Body of pancreas (tissue), 4 donors: ENCODE results near the gene FZD2.

Experiments
- POLR2A ChIP-seq, 3 donors: fragments of 450-650 bp; IDR thresholded peaks; one replicate each; pipeline ENCODE4 v1.6.1; 2016; ENCODE audit warnings: antibody characterized with exemption in 3 of 3, mild to moderate bottlenecking in 2 of 3
- TF ChIP-seq, protein P1 (sequence below), 7 experiments: fragments of 450-650 bp in 4 of 7; fragments of 200-600 bp in 3 of 7; sonication (generic) in 3 of 7; IDR thresholded peaks; one replicate each; pipeline ENCODE4 v1.5.1; 2016 to 2019; ENCODE audit warnings: antibody characterized with exemption in 7 of 7

- TF ChIP-seq, protein P1, sequence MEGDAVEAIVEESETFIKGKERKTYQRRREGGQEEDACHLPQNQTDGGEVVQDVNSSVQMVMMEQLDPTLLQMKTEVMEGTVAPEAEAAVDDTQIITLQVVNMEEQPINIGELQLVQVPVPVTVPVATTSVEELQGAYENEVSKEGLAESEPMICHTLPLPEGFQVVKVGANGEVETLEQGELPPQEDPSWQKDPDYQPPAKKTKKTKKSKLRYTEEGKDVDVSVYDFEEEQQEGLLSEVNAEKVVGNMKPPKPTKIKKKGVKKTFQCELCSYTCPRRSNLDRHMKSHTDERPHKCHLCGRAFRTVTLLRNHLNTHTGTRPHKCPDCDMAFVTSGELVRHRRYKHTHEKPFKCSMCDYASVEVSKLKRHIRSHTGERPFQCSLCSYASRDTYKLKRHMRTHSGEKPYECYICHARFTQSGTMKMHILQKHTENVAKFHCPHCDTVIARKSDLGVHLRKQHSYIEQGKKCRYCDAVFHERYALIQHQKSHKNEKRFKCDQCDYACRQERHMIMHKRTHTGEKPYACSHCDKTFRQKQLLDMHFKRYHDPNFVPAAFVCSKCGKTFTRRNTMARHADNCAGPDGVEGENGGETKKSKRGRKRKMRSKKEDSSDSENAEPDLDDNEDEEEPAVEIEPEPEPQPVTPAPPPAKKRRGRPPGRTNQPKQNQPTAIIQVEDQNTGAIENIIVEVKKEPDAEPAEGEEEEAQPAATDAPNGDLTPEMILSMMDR (IDR thresholded peaks at IDR 0.05) = no peak
- no peak for TF ChIP-seq POLR2A (IDR thresholded peaks at IDR 0.05)
Measured at GRCh38 chr17:44546671-44547606, 10.3 kb upstream of the FZD2 start.
